Heart right ventricle (tissue), 16 donors: ENCODE measurements around the gene FAM229B. TPM values are rescaled to one million over a fixed set of nuclear protein-coding genes. Genes with fewer than 3 reads are reported as not detected.

Source experiments
- ATAC-seq, 8 donors: fragments of 200-7000 bp; cut with Tn5 transposase; one replicate each; pipeline ENCODE4 v1.9.1; 2020; ENCODE audit warnings: mild to moderate bottlenecking in 8 of 8, moderate library complexity in 8 of 8, moderate number of reproducible peaks in 1 of 8
- DNase-seq, 2 donors: peaks; one replicate each; pipeline ENCODE4 v3.0.0-alpha.2; 2020
- H3K27ac ChIP-seq, 10 donors: fragments of 200-600 bp; sonication (generic) in 2 of 10; one replicate each; pipeline versions ENCODE4 v1.5.0 to v1.8.0; 2020 to 2022; ENCODE audit warnings: mild to moderate bottlenecking in 3 of 10
- H3K27me3 ChIP-seq, 7 donors: fragments of 200-600 bp; one replicate each; pipeline ENCODE4 v1.8.0; 2021 to 2022; ENCODE audit warnings: mild to moderate bottlenecking in 2 of 7
- H3K36me3 ChIP-seq, 9 donors: fragments of 200-600 bp; sonication (generic) in 1 of 9; one replicate each; pipeline versions ENCODE4 v1.5.0 to v1.8.0; 2020 to 2022; ENCODE audit warnings: mild to moderate bottlenecking in 2 of 9
- H3K4me1 ChIP-seq, 9 donors: fragments of 200-600 bp; sonication (generic) in 1 of 9; one replicate each; pipeline versions ENCODE4 v1.5.0 to v1.8.0; 2020 to 2022; ENCODE audit warnings: mild to moderate bottlenecking in 4 of 9
- H3K4me3 ChIP-seq, 10 donors: fragments of 200-600 bp; sonication (generic) in 2 of 10; one replicate each; pipeline versions ENCODE4 v1.5.0 to v1.8.0; 2020 to 2022; ENCODE audit warnings: mild to moderate bottlenecking in 7 of 10, moderate library complexity in 2 of 10
- H3K9me3 ChIP-seq, 11 donors: fragments of 200-600 bp in 10 of 11; sonication (generic) in 2 of 11; one replicate each; pipeline versions ENCODE4 v1.5.0 to v1.8.0; 2013 to 2022; ENCODE audit warnings: mild to moderate bottlenecking in 2 of 11, control low read depth in 1 of 11, moderate library complexity in 1 of 11
- WGBS, 2 donors: extraction: QIAGEN DNeasy Blood & Tissue Kit; methylation state at CpG; one replicate each; pipeline ENCODE4 v1.1.7; 2013; ENCODE audit warnings: inconsistent platforms in 1 of 2; 5-methylcytosine and 5-hydroxymethylcytosine counted together
- intact Hi-C, 10 donors: fragments of 100-400 bp; cut with DNase I; formaldehyde crosslinking; loops; one replicate each; pipeline versions ENCODE4 v1.11.1 to v1.14.2; 2022
- polyA plus RNA-seq, 2 donors: library from polyadenylated mRNA; stranded (reverse); fragments of 200-250 nt; gene quantifications; one replicate each; pipeline ENCODE4 v1.2.3, GENCODE V29; 2013
- total RNA-seq, 10 donors: library from RNA; stranded (reverse); fragmentation: NEBNext Ultra II Directional in 3 of 10; extraction: Animal tissue kit (Norgen Biotek cat#: 25700) in 3 of 10; gene quantifications; one replicate each; pipeline versions ENCODE4 v1.2.1 to v1.2.4, GENCODE V29; 2021 to 2023
- TF ChIP-seq, protein P1 (sequence below), 9 donors: fragments of 200-600 bp; sonication (generic) in 2 of 9; IDR thresholded peaks; one replicate each; pipeline versions ENCODE4 v1.5.0 to v1.8.0; 2021 to 2022; ENCODE audit warnings: antibody characterized with exemption in 9 of 9, mild to moderate bottlenecking in 5 of 9, moderate library complexity in 1 of 9
- donor health status: Arrhythmogenic right ventricular cardiomyopathy.
- donor health status: ischemic (EF 13 %, LVEDD 7.1; RV severe dilation, severe dysfunction).
- donor health status: healthy with polysubstance abuse.
- donor health status: DM: no; HTN: yes; CAD: no.
- donor health status: DM: no; HTN: no; CAD: no.
- donor health status: ischemic (EF 25% LVEDD 6.9; RV normal size, moderate dysfunction).
- donor health status: ischemic (EF 25% LVEDD 5.7; RV mildly dilated, moderate dysfunction).
- donor health status: healthy.
- donor health status: DM: yes; HTN: yes; CAD: no.
- donor health status: Ischemic cardiomyopathy.
- donor health status: ischemic (EF 35%, LVEDD 5.7; RV mildly dilated, moderate dysfunction).
- donor health status: nonischemic (EF 11% LVEDD 7.7; RV severe dilation, severe dysfunction).
- donor health status: DM: yes; HTN: yes; CAD: no.
- donor health status: PGD.
- donor health status: ischemic (EF 29% LVEDD 5.4; RV normal size, mild dysfunction).
- donor health status: nonischemic (EF 23%, LVEDD 6.1; RV moderate dilation, normal function).

The FAM229B gene
- total and polyA plus RNA-seq, 12 donors = 36.7 to 88.7 (median 59.8) TPM

- no peak for ATAC-seq
- 81 to 86% methylated on average over 2 of the region's 2 CpGs for WGBS, 2 donors
- Histone ChIP-seq H3K9me3 (no peaks in the 10 kb centered on the region), H3K36me3 (peaks cover 0 to 100% (median 65%) of the 10 kb centered on the region in 9 donors), H3K4me3 (no peak overlapping the region), H3K27me3 (no peaks in the 10 kb centered on the region), H3K27ac (peak overlapping the region in 1 of 10 donors; percentile 11), H3K4me1 (peaks cover 0 to 7% (median 0%) of the 10 kb centered on the region in 9 donors)
- no peak for DNase-seq
- TF ChIP-seq, protein P1, sequence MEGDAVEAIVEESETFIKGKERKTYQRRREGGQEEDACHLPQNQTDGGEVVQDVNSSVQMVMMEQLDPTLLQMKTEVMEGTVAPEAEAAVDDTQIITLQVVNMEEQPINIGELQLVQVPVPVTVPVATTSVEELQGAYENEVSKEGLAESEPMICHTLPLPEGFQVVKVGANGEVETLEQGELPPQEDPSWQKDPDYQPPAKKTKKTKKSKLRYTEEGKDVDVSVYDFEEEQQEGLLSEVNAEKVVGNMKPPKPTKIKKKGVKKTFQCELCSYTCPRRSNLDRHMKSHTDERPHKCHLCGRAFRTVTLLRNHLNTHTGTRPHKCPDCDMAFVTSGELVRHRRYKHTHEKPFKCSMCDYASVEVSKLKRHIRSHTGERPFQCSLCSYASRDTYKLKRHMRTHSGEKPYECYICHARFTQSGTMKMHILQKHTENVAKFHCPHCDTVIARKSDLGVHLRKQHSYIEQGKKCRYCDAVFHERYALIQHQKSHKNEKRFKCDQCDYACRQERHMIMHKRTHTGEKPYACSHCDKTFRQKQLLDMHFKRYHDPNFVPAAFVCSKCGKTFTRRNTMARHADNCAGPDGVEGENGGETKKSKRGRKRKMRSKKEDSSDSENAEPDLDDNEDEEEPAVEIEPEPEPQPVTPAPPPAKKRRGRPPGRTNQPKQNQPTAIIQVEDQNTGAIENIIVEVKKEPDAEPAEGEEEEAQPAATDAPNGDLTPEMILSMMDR (IDR thresholded peaks at IDR 0.05) = no peak
- intact Hi-C loops = no loop called here
These were observed 35.4 kb downstream of the FAM229B start for GRCh38 chr6:112122756-112123155.

- WGBS, 2 donors = 96% methylated on average over 1 of the region's 1 CpG
- TF ChIP-seq, protein P1 (IDR thresholded peaks at IDR 0.05) = no peak
- intact Hi-C loops = no loop called here
- DNase-seq = no peak
- ATAC-seq = no peak
- no peaks in the 10 kb centered on the region for H3K27me3 ChIP-seq
- no peak overlapping the region for H3K4me3 ChIP-seq
- peaks cover 0 to 100% (median 68%) of the 10 kb centered on the region in 9 donors for H3K36me3 ChIP-seq
- H3K9me3 ChIP-seq = no peaks in the 10 kb centered on the region
- H3K27ac ChIP-seq = no peak overlapping the region
- peaks cover 0 to 7% (median 0%) of the 10 kb centered on the region in 9 donors for H3K4me1 ChIP-seq
These were observed 36.6 kb downstream of the FAM229B start for GRCh38 chr6:112123982-112124381.

GRCh38 chr6:112128208-112128607 lies 40.8 kb downstream of the FAM229B start:
- no peaks in the 10 kb centered on the region for H3K9me3 ChIP-seq
- TF ChIP-seq, protein P1 (IDR thresholded peaks at IDR 0.05) = no peak
- WGBS, 2 donors = 65% methylated on average over 5 of the region's 5 CpGs
- H3K27ac ChIP-seq = no peak overlapping the region
- no peak for DNase-seq
- no peaks in the 10 kb centered on the region for H3K27me3 ChIP-seq
- peaks cover 0 to 100% (median 67%) of the 10 kb centered on the region in 9 donors for H3K36me3 ChIP-seq
- H3K4me3 ChIP-seq = no peak overlapping the region
- H3K4me1 ChIP-seq = peaks cover 0 to 5% (median 0%) of the 10 kb centered on the region in 9 donors
- peak in 4 of 8 donors; percentile 31 to 69 (median 40) for ATAC-seq
- intact Hi-C loops = no loop called here

DNA sequence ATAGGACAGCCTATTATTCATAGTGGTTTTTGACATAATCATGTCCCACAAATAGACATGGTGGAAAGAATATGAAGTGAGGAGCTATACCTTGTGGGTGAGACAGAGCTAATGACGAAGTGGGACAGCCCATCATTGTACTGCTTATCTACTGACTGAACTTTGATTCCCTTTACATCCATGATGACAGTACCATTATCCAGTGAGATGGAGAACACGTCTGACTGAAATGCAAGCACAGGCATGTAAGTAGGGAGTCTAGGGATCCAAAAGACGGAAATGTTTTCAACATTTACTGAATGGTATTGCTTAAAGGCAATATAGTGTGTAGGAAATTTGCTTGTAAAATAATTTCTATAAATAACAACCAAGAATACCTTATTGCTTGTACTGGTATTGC lies 43.5 kb downstream of the FAM229B start:
- H3K4me1 ChIP-seq = peaks cover 0 to 5% (median 0%) of the 10 kb centered on the region in 9 donors
- WGBS, 2 donors = 82 to 86% methylated on average over 3 of the region's 3 CpGs
- intact Hi-C loops = loop anchor here in 1 of 10 donors (10.0 kb wide), 1 partner anchor 56 kb away; no protein-coding TSS in a partner anchor
- no peaks in the 10 kb centered on the region for H3K27me3 ChIP-seq
- H3K36me3 ChIP-seq = peaks cover 0 to 100% (median 80%) of the 10 kb centered on the region in 9 donors
- DNase-seq = no peak
- no peak for ATAC-seq
- TF ChIP-seq, protein P1 (IDR thresholded peaks at IDR 0.05) = no peak
- no peak overlapping the region for H3K4me3 ChIP-seq
- no peak overlapping the region for H3K27ac ChIP-seq
- no peaks in the 10 kb centered on the region for H3K9me3 ChIP-seq
